Loucy (cell line): Measurements from ENCODE around the gene CDC42EP5.
A peak's percentile ranks its signal among the peaks of the same experiment; 100 is the strongest.
"Not testable (repeated sequence)": the region's sequence is repeated elsewhere in the genome, so short reads cannot be mapped to it uniquely, and the experiment has no call there.

Experiments used
- H2AFZ ChIP-seq: fragments of 200-600 bp; sonication (generic); 2 replicates; pipeline ENCODE4 v1.6.0; 2016; ENCODE audit warnings: antibody characterized with exemption, mild to moderate bottlenecking, low read length, moderate library complexity
- H3F3A ChIP-seq: fragments of 200-600 bp; 2 replicates; pipeline ENCODE4 v1.6.0; 2016; ENCODE audit warnings: antibody characterized with exemption, low read depth, mild to moderate bottlenecking
- H3K27me3 ChIP-seq: fragments of 200-600 bp; sonication (generic); 2 replicates; pipeline ENCODE4 v1.6.1; 2014; ENCODE audit warnings: low read length, mild to moderate bottlenecking; ENCODE audit not compliant: insufficient read depth, poor library complexity, severe bottlenecking
- H3K36me3 ChIP-seq: fragments of 200-600 bp; sonication (generic); 2 replicates; pipeline ENCODE4 v1.6.1; 2016; ENCODE audit warnings: low read length; ENCODE audit not compliant: insufficient read depth
- H3K4me1 ChIP-seq: fragments of 200-600 bp; sonication (generic); 2 replicates; pipeline ENCODE4 v1.5.1; 2014; ENCODE audit warnings: low read length, mild to moderate bottlenecking; ENCODE audit not compliant: insufficient read depth, poor library complexity, severe bottlenecking
- H3K4me2 ChIP-seq: fragments of 200-600 bp; sonication (generic); 2 replicates; pipeline ENCODE4 v1.6.0; 2014; ENCODE audit warnings: antibody characterized with exemption, low read length, low read depth, mild to moderate bottlenecking; ENCODE audit not compliant: poor library complexity, severe bottlenecking
- H3K4me3 ChIP-seq: fragments of 200-600 bp; sonication (generic); 2 replicates; pipeline ENCODE4 v1.5.1; 2014; ENCODE audit warnings: low read length, mild to moderate bottlenecking, mixed read lengths; ENCODE audit not compliant: poor library complexity, severe bottlenecking
- H3K79me2 ChIP-seq: fragments of 200-600 bp; sonication (generic); 2 replicates; pipeline ENCODE4 v1.6.1; 2014; ENCODE audit warnings: low read length; ENCODE audit not compliant: insufficient read depth
- H3K9ac ChIP-seq: fragments of 200-600 bp; sonication (generic); 2 replicates; pipeline ENCODE4 v1.6.0; 2014; ENCODE audit warnings: mild to moderate bottlenecking, low read depth, low read length, moderate library complexity; ENCODE audit not compliant: poor library complexity, severe bottlenecking
- H3K9me2 ChIP-seq: fragments of 200-600 bp; sonication (generic); replicated peaks from 2 replicates; pipeline ENCODE4 v1.6.1; 2016; ENCODE audit warnings: low read depth, low read length, mixed read lengths
- H3K9me3 ChIP-seq: fragments of 200-600 bp; sonication (generic); 2 replicates; pipeline ENCODE4 v1.6.1; 2014; ENCODE audit warnings: mild to moderate bottlenecking, antibody characterized with exemption, low read length, low read depth; ENCODE audit not compliant: insufficient read depth
- H4K20me1 ChIP-seq: fragments of 200-600 bp; sonication (generic); 2 replicates; pipeline ENCODE4 v1.6.0; 2014; ENCODE audit warnings: antibody characterized with exemption, low read length, mild to moderate bottlenecking; ENCODE audit not compliant: insufficient read depth, poor library complexity, severe bottlenecking
- EZH2phosphoT487 ChIP-seq: fragments of 200-600 bp; IDR thresholded peaks from 2 replicates; pipeline ENCODE4 v1.6.1; 2018; ENCODE audit warnings: antibody characterized with exemption, mild to moderate bottlenecking, moderate library complexity, borderline replicate concordance
- TF ChIP-seq, protein P1 (sequence below): fragments of 200-600 bp; sonication (generic); conservative IDR thresholded peaks from 2 replicates; pipeline ENCODE4 v1.5.1; 2014; ENCODE audit warnings: mild to moderate bottlenecking, antibody characterized with exemption, low read length

CDC42EP5 gene

DNA sequence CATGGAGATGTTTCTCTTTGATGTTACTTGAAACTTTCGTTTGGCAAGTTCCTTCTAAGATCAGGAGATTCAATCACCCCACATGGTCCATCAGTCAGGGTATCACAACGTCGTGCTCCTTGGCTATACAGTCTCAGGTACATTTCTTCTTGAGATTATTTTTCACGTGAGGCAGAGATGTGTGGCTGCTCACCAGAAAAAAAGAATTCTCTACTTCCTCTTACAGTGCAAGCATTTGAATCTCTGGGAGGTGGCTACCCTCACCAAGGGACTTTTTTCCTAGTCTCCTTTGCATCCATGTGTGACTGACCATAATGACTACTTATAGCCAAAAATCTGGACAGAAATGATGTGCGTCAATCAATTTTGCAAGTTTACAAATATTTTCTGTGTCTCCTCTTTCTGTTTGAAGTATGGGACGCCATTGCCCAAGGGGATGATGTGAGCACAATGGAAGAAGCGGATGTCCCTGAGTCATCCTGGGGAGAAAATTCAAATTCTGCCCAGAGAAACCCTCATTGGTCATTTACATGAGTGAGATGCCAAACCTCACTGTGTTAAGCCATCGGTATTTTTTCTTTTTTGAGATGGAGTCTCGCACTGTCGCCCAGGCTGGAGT is 21.0 kb upstream of the CDC42EP5 start:
- no peaks in the 10 kb centered on the region for H3K36me3 ChIP-seq
- no peak for TF ChIP-seq EZH2phosphoT487
- TF ChIP-seq, protein P1, sequence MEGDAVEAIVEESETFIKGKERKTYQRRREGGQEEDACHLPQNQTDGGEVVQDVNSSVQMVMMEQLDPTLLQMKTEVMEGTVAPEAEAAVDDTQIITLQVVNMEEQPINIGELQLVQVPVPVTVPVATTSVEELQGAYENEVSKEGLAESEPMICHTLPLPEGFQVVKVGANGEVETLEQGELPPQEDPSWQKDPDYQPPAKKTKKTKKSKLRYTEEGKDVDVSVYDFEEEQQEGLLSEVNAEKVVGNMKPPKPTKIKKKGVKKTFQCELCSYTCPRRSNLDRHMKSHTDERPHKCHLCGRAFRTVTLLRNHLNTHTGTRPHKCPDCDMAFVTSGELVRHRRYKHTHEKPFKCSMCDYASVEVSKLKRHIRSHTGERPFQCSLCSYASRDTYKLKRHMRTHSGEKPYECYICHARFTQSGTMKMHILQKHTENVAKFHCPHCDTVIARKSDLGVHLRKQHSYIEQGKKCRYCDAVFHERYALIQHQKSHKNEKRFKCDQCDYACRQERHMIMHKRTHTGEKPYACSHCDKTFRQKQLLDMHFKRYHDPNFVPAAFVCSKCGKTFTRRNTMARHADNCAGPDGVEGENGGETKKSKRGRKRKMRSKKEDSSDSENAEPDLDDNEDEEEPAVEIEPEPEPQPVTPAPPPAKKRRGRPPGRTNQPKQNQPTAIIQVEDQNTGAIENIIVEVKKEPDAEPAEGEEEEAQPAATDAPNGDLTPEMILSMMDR = no peak
- no peaks in the 10 kb centered on the region for H3K79me2 ChIP-seq
- no peak overlapping the region for H3K9ac ChIP-seq
- no peaks in the 10 kb centered on the region for H3K27me3 ChIP-seq
- H3F3A ChIP-seq = no peaks in the 10 kb centered on the region
- no peaks in the 10 kb centered on the region for H4K20me1 ChIP-seq
- no peak overlapping the region for H2AFZ ChIP-seq
- no peaks in the 10 kb centered on the region for H3K9me3 ChIP-seq
- no peaks in the 10 kb centered on the region for H3K4me1 ChIP-seq
- H3K9me2 ChIP-seq = no peaks in the 10 kb centered on the region
- H3K4me2 ChIP-seq = no peak overlapping the region
- no peak overlapping the region for H3K4me3 ChIP-seq

DNA sequence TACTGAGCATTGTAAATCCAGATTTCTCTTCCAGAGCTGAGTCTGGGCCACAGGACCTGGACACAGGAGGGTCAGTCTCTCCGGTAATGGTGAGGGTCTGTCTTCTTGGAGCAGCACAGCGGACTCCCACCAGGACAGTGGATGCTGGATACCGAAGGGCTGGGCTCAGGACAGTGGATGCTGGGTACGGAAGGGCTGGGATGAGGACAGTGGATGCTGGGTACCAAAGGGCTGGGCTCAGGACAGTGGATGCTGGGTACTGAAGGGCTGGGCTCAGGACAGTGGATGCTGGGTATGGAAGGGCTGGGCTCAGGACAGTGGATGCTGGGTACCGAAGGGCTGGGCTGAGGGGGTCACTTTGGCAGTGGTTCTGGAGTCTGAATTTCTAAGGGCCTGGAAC is 20.0 kb upstream of the CDC42EP5 start:
- H3K4me2 ChIP-seq, H2AFZ ChIP-seq, H3K36me3 ChIP-seq, H4K20me1 ChIP-seq, H3F3A ChIP-seq, H3K9me3 ChIP-seq, H3K79me2 ChIP-seq, H3K27me3 ChIP-seq, H3K9me2 ChIP-seq, H3K4me1 ChIP-seq: not testable (repeated sequence)
- Histone ChIP-seq H3K9ac (peak overlapping the region; percentile 48), H3K4me3 (peak overlapping the region; percentile 45)

DNA sequence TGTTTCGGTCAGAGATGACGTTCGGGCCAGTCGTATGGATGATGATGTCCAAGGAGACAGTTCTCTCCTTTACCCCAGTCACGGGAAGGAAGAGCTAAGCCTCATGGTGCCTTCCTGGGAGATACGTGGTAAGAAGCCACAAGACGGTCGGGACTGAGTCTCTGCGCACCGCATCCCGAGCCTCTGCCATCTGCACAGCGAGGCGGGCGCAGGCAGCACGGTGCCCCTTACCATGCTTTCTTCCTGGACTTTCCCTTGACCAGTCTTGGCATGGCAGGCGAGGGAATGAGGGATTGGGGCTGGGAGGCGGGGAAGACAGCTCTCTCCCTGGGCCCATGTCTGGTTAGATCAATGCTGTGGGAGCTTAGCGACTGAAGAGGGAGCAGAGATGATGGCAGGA is 19.5 kb upstream of the CDC42EP5 start:
- no peak overlapping the region for H2AFZ ChIP-seq
- H3K4me1 ChIP-seq = no peaks in the 10 kb centered on the region
- TF ChIP-seq EZH2phosphoT487 = no peak
- TF ChIP-seq, protein P1 = no peak
- H3F3A ChIP-seq = no peaks in the 10 kb centered on the region
- H3K9me3 ChIP-seq = no peaks in the 10 kb centered on the region
- H3K36me3 ChIP-seq = no peaks in the 10 kb centered on the region
- H3K4me3 ChIP-seq = peak overlapping the region; percentile 45
- H3K79me2 ChIP-seq = no peaks in the 10 kb centered on the region
- H3K4me2 ChIP-seq = no peak overlapping the region
- no peaks in the 10 kb centered on the region for H3K9me2 ChIP-seq
- H4K20me1 ChIP-seq = no peaks in the 10 kb centered on the region
- no peaks in the 10 kb centered on the region for H3K27me3 ChIP-seq
- peak overlapping the region; percentile 48 for H3K9ac ChIP-seq

DNA sequence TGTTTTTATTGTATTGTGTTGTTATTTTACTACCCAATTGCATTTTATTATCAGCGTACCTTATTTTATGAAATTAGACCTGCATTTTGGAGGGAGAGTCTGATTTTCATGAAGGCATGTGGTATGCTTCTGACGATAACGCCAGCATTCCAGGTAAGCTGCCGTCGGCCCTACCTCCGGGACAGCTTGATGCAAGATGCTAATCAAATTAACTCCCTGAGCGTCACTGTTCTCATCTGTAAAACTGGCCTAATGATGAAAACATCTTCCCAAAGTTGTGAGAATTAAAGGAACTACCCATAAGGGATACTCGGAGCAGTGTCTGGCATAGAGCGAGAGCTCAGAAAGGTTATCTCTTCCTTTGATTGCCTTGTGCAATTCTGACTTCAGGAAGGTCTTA is 16.7 kb upstream of the CDC42EP5 start:
- H3K4me1 ChIP-seq = no peaks in the 10 kb centered on the region
- no peaks in the 10 kb centered on the region for H3K9me3 ChIP-seq
- H4K20me1 ChIP-seq = no peaks in the 10 kb centered on the region
- no peak for TF ChIP-seq EZH2phosphoT487
- TF ChIP-seq, protein P1 = no peak
- H3K36me3 ChIP-seq = no peaks in the 10 kb centered on the region
- no peak overlapping the region for H3K4me3 ChIP-seq
- H3K27me3 ChIP-seq = no peaks in the 10 kb centered on the region
- no peak overlapping the region for H2AFZ ChIP-seq
- H3K9ac ChIP-seq = no peak overlapping the region
- H3K4me2 ChIP-seq = no peak overlapping the region
- no peaks in the 10 kb centered on the region for H3K79me2 ChIP-seq
- H3F3A ChIP-seq = no peaks in the 10 kb centered on the region
- no peaks in the 10 kb centered on the region for H3K9me2 ChIP-seq
